BE2C (cell line): ENCODE data around the gene FYCO1.

Source experiments
- DNase-seq: peaks from one replicate; pipeline ENCODE4 v3.0.0-alpha.2; 2020
- H3K27me3 ChIP-seq: fragments of 250-450 bp; sonication (Bioruptor Pico); 2 replicates; pipeline ENCODE4 v1.5.1; 2020; ENCODE audit warnings: mild to moderate bottlenecking
- H3K36me3 ChIP-seq: fragments of 250-450 bp; sonication (Bioruptor Pico); 2 replicates; pipeline ENCODE4 v1.5.1; 2020; ENCODE audit warnings: mild to moderate bottlenecking
- H3K4me1 ChIP-seq: fragments of 250-450 bp; sonication (Bioruptor Pico); 2 replicates; pipeline ENCODE4 v1.5.1; 2020
- H3K4me3 ChIP-seq: 2 replicates; pipeline ENCODE4 v1.5.1; 2011; ENCODE audit warnings: low read depth, low read length
- H3K9me3 ChIP-seq: fragments of 250-450 bp; sonication (Bioruptor Pico); 2 replicates; pipeline ENCODE4 v1.5.1; 2020
- CTCF ChIP-seq: IDR thresholded peaks from 2 replicates; pipeline ENCODE4 v1.5.1; 2012; ENCODE audit warnings: mild to moderate bottlenecking, low read depth, low read length

FYCO1 gene

GRCh38 chr3:45873638-45874037, 122.0 kb downstream of the FYCO1 start:
- no peaks in the 10 kb centered on the region for H3K4me1 ChIP-seq
- H3K4me3 ChIP-seq: no peak overlapping the region
- TF ChIP-seq CTCF: no peak
- no peaks in the 10 kb centered on the region for H3K9me3 ChIP-seq
- H3K36me3 ChIP-seq: no peaks in the 10 kb centered on the region
- no peak for DNase-seq
- no peaks in the 10 kb centered on the region for H3K27me3 ChIP-seq

GRCh38 chr3:45873036-45873435, 122.6 kb downstream of the FYCO1 start:
- Histone ChIP-seq H3K4me3 (no peak overlapping the region), H3K36me3 (no peaks in the 10 kb centered on the region), H3K4me1 (no peaks in the 10 kb centered on the region), H3K27me3 (no peaks in the 10 kb centered on the region), H3K9me3 (no peaks in the 10 kb centered on the region)
- no peak for DNase-seq
- no peak for TF ChIP-seq CTCF

GRCh38 chr3:45872569-45872968, 123.1 kb downstream of the FYCO1 start:
- Histone ChIP-seq H3K27me3 (no peaks in the 10 kb centered on the region), H3K4me3 (no peak overlapping the region), H3K36me3 (no peaks in the 10 kb centered on the region), H3K9me3 (no peaks in the 10 kb centered on the region), H3K4me1 (no peaks in the 10 kb centered on the region)
- no peak for DNase-seq
- no peak for TF ChIP-seq CTCF

- no peaks in the 10 kb centered on the region for H3K27me3 ChIP-seq
- no peaks in the 10 kb centered on the region for H3K36me3 ChIP-seq
- H3K4me1 ChIP-seq: no peaks in the 10 kb centered on the region
- no peak for TF ChIP-seq CTCF
- no peaks in the 10 kb centered on the region for H3K9me3 ChIP-seq
- no peak for DNase-seq
- H3K4me3 ChIP-seq: no peak overlapping the region
These were observed 123.8 kb downstream of the FYCO1 start for GRCh38 chr3:45871780-45872179.

- Histone ChIP-seq H3K9me3 (no peaks in the 10 kb centered on the region), H3K27me3 (no peaks in the 10 kb centered on the region), H3K4me3 (no peak overlapping the region), H3K4me1 (no peaks in the 10 kb centered on the region), H3K36me3 (no peaks in the 10 kb centered on the region)
- TF ChIP-seq CTCF: no peak
- DNase-seq: no peak
These were observed 125.5 kb downstream of the FYCO1 start for GRCh38 chr3:45870099-45870498.

GRCh38 chr3:45869638-45870037, 126.0 kb downstream of the FYCO1 start:
- Histone ChIP-seq H3K9me3 (no peaks in the 10 kb centered on the region), H3K4me1 (no peaks in the 10 kb centered on the region)

More at GRCh38 chr3:45869638-45870037, 126.0 kb downstream of the FYCO1 start:
- no peaks in the 10 kb centered on the region for H3K27me3 ChIP-seq
- TF ChIP-seq CTCF: no peak
- DNase-seq: no peak
- H3K4me3 ChIP-seq: no peak overlapping the region
- no peaks in the 10 kb centered on the region for H3K36me3 ChIP-seq
